ENCODE results near the gene NAP1L1.
"Not testable (repeated sequence)": the region's sequence is repeated elsewhere in the genome, so short reads cannot be mapped to it uniquely, and the experiment has no call there.

Gene NAP1L1

DNA sequence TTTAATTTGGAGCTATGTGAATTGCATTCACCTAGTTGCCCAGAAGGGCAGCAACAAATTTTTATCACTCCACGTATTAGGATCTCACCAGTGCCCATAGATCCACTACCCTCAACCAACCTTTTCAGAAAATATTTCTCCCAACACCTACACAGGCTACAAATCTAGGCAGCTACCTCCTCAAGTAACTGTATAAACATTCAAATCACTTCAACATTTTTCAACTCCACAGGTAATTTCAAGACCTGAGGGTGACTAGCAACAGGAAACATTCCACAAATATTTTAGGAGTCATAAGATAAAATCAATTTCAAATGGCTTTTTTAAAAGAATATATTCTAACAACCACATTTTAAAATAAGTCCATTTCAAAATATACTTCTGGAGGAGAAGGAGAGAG lies 65.8 kb downstream of the NAP1L1 start:
- DNase-seq, result no peak

DNA sequence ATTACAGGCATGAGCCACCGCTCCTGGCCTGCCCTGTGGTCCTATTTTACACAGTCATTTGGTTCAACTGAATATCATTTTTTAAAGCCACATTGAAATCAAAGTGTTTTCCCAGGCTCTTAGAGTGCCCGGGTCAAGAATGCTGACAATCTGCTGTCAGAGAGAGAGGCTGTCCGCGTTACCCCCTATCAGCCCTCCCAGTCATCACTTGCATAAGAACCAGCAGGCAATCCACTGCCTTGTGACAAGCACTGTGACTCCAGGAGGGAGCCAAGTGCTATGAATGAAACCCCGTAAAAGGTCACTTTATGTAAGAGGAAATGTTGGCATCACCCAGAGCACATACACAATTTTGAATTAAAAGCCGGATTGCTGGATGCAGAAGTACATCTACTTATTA lies 66.4 kb downstream of the NAP1L1 start:
- no peak for DNase-seq

DNA sequence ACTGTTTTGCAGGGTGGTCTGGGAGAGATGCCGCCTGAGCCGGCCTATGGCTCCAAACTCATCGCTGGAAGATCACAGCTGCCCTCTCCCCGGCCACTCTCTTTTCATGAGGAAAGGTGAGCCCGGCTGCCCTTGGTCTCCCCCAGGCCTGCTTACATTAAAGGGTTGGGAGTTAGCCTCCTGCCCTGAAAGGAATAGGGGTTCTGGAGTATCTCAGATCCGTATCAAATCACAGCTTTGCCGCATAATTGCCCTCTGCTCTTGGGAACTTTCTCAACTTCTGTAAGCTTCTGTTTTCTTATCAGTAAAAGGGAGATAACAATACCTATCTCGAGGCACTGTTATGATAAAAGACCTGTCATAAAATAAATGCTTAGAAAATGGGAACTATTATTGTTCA lies 70.5 kb downstream of the NAP1L1 start:
- DNase-seq, result no peak

DNA sequence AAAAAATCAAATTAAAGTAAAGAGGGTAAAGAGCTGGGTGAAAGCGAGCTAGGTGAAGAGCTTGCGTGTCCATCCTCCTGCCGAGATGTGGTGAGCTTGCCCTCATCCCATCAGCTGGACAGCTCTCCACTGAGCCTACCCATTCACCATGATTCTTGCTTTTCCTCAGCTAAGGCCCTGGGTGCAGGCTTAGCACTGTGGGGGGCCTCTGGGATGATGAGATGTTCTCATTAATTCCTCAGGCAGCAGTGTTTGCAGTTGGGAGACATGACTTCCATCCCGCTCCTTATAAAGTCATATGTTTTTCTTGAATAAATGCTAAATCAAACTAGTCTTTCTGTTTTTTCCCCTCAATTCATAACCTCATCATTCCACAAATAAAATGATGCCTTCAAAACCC lies 70.9 kb downstream of the NAP1L1 start:
- DNase-seq, result no peak

DNA sequence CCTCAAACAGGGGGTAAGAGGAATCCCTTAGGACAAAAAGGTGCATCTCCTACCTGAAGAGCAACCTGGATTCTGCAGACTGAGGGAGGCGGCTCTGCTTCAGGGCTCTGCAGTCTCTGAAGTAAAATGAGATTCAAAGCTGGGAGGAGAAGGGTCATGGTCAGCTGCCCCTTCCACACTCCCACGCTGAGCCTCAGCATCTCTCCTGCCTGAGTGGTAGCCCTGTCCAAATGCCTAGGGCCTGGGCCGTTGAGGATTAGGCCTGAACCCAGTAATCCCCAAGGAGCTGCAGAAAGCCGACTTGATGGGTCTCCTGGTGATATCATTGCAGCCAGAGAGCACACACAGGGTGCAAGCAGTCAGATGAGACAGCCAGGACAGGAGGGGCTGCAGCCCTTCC lies 71.8 kb downstream of the NAP1L1 start:
- no peak for DNase-seq

- no peak for DNase-seq
Observed at GRCh38 chr12:76010732-76011458, 73.6 kb downstream of the NAP1L1 start.

DNA sequence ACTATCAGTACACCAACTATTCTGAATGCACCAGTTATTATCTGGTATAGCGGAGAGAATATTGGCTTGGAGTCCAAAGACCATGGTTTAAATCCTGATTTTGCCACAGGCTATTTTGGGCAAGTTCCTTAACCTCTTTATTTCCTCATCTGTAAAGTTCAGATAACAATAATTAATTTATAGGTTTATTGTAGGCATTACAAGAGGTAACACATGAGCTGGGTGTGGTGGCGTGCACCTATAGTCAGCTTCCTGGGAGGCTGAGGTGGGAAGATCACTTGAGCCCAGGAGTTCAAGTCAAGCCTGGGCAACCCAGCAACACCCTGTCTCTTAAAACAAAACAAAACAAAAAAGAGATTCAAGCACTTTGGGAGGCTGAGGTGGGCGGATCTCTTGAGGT lies 76.1 kb downstream of the NAP1L1 start:
- no peak for DNase-seq

- DNase-seq, result no peak
Observed at GRCh38 chr12:76007640-76008039, 76.8 kb downstream of the NAP1L1 start.

- no peak for DNase-seq
Observed at GRCh38 chr12:76006028-76006925, 78.2 kb downstream of the NAP1L1 start.

- DNase-seq, result no peak
Observed at GRCh38 chr12:76003355-76003638, 81.2 kb downstream of the NAP1L1 start.

GRCh38 chr12:76002598-76003354 lies 81.7 kb downstream of the NAP1L1 start:
- DNase-seq, result no peak

DNA sequence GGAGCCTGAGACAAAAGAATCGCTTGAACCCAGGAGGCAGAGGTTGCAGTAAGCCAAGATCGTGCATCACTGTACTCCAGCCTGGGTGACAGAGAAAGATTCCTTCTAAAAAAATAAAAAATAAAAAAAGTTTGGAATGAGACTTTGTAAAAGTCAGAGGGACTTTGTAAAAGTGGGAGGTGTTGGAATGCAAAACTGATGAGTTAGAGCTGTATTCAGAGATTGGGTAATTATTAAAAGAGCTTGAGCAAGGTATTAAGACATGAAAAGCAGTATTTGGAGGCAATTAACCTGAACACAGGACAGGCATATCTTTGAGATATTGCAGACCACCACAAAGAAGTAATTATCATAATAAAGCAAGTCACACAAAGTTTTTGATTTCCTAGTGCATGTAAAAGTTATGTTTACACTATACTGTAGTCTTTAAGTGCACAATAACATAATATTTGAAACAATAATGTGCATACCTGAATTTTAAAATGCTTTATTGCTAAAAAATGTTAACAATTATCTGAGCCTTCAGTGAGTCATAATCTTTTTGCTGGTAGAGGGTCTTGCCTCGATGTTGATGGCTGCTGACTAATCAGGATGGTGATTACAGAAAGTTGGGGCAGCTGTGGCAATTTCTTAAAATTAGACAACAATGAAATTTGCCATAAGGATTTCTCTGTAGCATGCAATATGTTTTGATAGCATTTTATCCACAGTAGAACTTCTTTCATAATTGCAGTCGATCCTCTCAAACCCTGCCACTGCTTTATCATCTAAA lies 86.0 kb downstream of the NAP1L1 start:
- DNase-seq, result no peak

DNA sequence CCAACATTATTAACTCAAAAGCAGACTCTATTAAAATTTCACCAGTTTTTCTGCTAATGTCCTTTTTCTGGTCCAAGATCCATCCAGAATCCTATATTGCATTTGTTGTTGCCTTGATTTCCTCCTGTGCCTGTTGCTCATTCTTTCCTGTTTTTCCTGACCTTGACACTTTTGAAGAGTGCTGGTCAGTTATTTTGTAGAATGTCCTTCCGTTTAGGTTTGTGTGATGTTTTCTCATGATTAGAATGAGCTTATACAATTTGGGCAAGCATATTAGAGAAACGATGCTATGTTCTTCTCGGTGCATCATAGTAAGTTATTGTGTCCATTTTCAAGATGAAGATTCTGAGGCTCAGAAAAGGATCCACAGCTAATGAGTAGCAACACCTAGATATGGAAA lies 86.8 kb downstream of the NAP1L1 start:
- DNase-seq, result no peak

GRCh38 chr12:75996861-75997447 lies 87.5 kb downstream of the NAP1L1 start:
- DNase-seq, result no peak

DNA sequence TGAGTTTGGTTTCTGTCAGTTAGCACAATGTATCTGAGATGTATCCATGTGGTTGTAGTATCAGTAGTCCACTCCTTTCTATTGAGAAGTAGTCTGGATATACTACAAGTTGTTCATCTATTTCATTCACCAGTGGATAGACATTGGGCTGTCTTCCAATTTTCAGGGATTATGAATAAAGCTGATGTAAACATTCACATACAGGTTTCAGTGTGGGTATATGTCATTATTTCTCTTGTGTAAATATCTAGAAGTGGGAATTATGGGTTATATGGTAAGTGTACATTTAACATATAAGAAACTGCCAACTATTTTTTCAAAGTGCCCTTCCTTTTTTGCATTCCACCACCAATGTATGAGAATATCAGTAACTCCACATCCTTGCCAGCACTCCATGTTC lies 88.8 kb downstream of the NAP1L1 start:
- no peak for DNase-seq

DNA sequence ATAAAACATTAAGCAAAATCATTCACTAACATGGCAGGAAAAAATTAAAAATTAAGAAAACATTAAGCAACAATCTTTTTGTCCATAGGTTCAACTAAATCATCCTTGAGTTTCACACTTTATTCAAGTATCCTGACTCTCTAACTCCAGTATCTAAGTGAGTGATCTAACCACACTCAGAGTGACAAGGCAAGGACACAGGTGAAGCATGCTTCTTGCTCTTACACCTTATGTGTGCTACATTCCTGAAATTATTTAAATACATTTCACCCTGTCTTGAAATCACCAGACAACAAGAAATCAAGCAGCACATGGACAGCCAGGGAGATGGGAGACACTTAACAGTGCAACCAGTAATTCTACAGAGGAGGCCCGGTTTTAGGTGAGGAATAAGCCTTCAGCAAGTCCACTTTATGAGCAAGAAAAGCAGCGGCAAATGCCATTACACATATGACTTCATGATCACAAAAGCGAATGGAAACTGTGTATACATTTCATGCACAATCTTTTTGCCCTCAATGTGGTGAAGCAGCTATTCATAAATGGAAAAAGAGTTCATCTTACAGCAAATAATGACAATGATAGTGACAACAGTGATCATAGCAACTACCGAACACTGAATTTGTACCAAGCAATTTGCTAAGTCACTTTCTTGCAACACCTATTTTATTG lies 90.3 kb downstream of the NAP1L1 start:
- DNase-seq, result no peak

DNA sequence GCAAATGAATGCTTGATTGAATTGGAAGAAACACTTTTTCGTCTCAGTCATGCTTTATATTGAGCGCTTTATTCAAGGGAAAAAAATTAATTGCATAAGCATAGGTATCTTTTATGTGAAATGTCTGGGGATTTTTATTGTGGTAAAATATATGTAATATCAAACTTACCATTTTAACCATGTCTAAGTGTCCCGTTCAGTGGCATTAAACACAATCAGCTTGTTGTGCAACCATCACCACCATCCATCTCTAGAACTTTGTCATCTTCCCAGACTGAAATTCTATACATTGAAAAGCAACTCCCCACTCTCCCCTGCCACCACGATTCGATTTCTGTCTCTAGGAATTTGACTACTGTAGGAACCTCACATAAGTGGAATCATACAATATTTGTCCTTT lies 92.7 kb downstream of the NAP1L1 start:
- no peak for DNase-seq

DNA sequence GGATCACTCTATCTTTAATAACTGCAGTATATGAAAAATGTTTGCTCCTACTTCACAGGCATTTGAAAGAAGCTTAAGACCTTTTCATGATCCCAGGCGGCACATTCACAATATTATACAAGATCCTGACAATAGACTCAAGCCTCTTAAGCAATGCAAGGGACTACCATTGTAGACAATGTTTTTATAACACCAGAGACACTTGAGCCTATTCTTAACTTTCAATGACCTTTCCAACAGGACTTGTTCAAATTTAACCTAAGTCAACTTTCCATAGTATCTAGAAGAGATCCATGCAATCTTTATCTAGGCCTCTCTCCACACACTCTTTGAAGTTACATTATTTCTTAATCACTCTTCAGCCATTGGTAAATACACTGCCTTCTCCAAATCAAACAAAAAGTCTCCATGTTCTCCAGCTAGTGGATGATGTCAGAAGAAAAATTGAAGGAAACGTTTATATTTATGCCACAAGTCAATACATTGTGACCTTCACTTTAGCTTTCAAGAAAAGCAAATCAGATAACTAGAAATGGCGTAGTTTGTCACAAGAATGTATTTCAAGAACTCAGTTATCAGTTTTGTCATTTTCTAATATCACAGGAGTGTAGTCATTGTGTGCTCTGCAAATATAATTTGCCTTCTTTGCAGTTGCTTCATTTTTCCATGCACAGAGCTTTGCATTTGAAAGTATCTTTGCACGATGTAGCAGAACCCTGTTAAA lies 94.1 kb downstream of the NAP1L1 start:
- DNase-seq, result no peak

- DNase-seq, result not testable (repeated sequence)
Observed at GRCh38 chr12:75987709-75988108, 96.8 kb downstream of the NAP1L1 start.

All from NCI-H2029 treated with DMSO at 0.1 percent for 48 hours (cell line).